ENCODE data around the gene FOXP1.

DNA sequence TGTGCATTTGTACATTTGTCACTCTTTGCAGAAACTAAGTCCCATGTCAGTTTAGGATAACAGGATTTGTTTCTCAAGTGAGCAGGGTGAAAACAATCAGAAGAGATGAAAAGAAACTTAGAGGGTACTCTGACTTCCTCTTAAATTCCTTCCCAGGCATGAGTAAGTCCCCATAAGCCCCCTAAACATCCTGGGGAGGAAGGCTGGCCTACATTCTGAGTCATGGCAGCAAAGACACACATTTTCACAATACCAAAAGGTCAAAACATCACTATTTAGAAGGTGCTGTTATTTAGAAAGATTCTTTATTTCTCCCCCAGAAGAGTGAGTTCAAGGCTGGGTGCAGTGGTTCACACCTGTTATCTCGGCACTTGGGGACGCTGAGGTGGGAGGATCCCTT, 7.6 kb upstream of the FOXP1 start:
- TF ChIP-seq TAF1 (IDR thresholded peaks at IDR 0.05; ENCODE audit: borderline replicate concordance, low read depth, low read length) (no peak), POLR2A (IDR thresholded peaks at IDR 0.05; ENCODE audit: low read depth, low read length) (no peak), POLR2AphosphoS5 (IDR thresholded peaks at IDR 0.05; ENCODE audit: low read depth, low read length) (no peak)

All from GM12892 (cell line).